NCI-H1436 treated with DMSO at 0.1 percent for 48 hours (cell line): ENCODE results near the gene PAQR3.
"Not testable (repeated sequence)": the region's sequence is repeated elsewhere in the genome, so short reads cannot be mapped to it uniquely, and the experiment has no call there.

ENCODE experiments used
- DNase-seq: peaks from one replicate; lab custom pipeline; 2025; lab: John Stamatoyannopoulos, UW

Gene PAQR3

DNA sequence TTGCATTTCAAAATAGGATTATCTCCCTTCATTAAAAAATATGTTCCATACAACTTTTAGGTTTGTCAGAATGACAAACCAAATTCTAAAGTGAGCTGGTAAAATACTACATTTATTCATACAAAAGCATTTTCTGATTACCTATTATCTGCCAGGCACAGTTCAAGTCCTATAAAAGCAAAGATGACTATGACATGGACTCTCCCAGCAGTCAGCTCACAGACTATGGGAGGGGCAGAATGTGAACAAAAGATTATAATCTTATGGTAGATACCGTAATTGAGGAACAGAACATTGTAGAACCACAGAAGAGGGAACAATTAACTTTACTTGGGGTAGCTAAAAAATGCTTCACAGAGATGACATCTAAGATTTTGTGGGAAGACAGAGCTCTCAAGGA, 12.4 kb downstream of the PAQR3 start:
- no peak for DNase-seq

DNA sequence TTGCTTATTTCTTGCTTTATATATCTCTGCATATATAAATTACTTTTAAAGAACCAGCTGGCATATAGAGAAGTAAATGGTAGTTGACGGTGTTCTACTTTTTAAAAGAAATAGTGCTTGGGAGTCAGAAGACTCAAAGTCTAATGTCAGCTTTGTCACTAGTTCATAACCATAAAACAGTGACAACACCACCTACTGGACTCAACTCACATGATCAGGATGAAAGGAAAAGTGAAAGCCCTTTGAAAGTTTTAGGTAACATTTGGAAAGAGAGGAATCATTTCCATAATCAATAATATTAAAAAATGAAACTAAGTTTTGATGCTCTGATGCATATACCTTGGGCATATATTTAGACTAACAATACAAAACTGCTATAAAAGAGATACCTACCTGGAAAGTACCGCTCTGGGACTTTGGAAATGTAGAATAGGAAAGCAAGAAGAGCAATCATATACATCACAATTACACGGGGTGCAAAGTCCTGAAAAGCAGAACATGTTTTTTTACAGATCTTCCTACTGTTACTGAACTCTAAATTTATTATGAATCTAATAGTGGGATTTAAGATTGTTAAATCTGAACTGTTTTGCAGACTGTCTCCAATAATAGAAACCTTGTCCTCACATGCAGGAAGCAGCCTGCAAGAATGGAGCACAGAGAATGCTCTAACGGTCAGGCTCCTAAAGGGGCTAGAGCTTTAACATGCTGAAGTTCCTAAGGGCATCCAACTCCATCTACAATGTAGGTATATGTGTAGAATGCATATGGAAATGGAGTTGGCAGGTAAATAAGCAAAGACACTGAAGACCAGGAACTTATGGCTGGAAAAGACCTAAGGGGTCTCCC, 15.6 kb downstream of the PAQR3 start:
- no peak for DNase-seq

DNA sequence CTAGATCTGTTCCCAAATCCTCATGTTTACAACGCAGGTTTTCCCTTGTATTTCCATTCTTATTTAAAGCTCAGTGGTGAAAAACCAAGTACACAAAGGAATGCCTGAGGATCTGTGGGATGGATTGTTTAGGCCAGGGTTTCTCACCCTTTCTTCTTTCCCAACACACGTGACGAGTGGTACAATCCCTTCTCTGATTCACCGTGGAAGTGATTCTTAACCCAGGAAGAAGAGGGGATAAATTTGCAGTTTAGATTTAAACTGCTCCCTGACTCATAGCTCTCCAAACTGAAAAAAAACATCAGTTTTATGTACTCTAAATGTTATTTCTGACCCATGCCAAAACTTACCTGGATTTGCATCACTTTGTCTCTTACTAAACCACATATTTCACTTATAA, 17.0 kb downstream of the PAQR3 start:
- DNase-seq, result no peak

DNA sequence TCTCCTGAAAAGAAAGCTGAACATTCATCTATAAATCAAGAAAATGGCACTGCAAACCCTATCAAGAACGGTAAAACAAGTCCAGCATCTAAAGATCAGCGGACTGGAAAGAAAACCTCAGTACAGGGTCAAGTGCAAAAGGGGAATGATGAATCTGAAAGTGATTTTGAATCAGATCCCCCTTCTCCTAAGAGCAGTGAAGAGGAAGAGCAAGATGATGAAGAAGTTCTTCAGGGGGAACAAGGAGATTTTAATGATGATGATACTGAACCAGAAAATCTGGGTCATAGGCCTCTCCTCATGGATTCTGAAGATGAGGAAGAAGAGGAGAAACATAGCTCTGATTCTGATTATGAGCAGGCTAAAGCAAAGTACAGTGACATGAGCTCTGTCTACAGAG, 28.6 kb downstream of the PAQR3 start:
- no peak for DNase-seq

DNA sequence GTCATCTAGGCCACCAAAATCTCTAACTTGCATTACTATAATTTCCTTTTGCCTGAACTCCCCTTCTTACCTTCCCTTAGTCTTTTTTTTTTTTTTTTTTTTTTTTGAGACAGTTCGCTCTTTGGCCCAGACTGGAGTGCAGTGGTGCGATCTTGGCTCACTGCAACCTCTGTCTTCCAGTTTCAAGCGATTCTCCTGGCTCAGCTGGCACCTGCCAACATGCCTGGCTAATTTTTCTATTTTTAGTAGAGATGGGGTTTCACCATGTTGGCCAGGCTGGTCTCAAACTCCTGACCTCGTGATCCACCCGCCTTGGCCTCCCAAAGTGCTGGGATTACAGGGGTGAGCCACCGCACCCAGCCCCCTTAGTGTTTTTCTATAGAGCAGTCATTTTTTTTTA, 30.3 kb downstream of the PAQR3 start:
- not testable (repeated sequence) for DNase-seq

DNA sequence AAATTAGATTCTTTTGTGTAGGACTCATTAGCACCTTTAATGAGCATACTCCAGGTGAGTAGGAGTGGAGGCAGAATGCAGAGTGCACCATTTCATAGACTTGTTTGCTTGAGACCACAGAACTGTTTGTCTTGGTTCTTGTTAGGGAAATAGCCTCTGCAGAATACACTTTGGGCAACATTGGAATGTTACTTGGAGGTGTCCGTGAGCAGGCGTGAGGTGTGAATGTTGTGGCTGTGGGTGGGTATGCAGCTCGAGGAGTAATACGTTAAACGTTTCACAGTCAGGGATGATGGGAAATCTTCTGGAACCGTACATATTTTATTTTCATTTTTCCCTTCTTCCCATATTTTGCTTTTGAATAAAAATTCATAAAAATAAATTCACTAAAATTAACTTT, 31.6 kb downstream of the PAQR3 start:
- no peak for DNase-seq

GRCh38 chr4:78904143-78904542, 35.1 kb downstream of the PAQR3 start:
- no peak for DNase-seq

GRCh38 chr4:78902298-78902697, 36.9 kb downstream of the PAQR3 start:
- no peak for DNase-seq

DNA sequence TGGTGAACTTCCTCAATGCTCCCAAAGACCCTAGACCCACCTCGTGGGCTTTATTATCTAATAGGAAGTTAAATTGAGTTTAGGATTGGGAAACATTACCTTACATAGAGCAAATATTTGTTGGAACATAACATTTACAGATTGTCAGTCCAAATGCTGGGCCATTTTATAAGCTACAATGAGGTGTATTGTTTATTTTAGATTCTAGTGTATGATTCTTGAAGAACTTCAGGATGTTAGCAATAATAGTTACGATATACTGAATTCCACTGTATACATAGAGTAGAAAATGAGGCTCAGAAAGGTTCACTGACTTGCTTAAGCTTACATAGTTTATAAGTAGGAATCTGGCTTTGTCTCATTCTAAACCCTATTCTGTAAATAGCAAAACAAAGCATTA, 37.4 kb downstream of the PAQR3 start:
- no peak for DNase-seq

DNA sequence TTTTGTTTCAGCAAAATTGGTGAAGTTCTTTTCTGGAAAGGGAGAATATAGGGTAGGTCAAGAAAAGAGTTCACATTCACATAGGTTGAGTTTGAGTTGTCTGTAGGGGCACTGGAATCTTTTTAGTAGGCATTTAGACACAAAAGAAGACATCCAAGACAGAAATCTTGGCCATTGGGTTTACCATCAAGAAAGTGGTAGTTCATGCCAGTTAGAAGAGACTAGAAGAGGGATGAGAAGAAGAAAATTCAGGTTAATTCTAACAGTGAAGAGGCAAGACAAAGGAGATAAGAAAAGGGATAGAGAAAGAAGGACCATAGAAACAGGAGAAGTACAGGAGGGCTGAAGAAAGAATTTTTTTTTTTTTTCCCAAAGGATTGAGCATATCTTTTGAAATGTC, 39.9 kb downstream of the PAQR3 start:
- DNase-seq, result no peak

DNA sequence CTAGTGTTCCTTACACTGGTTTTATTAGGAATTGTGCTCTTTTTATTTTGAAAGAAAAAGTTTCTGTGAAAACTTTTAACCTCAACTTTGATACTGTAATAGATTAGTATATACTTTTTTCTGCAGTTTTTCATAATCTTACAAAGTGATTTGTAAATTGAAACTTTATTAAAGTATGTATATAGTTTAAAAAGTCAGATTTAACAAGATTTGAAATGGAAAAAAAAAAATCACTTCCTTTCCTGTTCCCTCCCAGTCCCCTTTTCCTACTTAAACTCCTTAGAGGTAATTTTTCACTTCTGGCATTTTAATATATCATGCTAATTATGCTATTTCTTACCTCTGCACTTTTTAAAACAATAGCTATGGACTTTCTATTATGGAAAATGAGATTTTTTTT, 49.3 kb downstream of the PAQR3 start:
- DNase-seq, result no peak

DNA sequence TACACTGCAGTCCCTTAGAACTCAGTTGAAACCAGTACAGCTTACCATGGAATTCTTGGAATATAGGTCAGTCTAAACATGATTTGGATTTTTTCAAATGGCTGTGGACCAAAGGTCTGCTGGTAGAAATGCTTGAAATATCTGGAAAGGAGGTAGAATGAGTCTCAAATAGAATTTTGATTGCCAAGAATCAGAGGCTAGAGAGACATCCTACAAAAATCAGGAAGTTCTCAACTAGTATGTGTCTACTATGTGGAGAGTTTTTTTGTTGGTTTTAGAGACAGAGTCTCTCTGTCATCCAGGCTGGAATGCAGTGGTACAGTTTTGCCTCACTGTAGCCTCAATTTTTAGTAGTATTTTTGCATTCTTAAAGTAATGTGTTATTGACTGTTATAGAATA, 53.6 kb downstream of the PAQR3 start:
- no peak for DNase-seq

DNA sequence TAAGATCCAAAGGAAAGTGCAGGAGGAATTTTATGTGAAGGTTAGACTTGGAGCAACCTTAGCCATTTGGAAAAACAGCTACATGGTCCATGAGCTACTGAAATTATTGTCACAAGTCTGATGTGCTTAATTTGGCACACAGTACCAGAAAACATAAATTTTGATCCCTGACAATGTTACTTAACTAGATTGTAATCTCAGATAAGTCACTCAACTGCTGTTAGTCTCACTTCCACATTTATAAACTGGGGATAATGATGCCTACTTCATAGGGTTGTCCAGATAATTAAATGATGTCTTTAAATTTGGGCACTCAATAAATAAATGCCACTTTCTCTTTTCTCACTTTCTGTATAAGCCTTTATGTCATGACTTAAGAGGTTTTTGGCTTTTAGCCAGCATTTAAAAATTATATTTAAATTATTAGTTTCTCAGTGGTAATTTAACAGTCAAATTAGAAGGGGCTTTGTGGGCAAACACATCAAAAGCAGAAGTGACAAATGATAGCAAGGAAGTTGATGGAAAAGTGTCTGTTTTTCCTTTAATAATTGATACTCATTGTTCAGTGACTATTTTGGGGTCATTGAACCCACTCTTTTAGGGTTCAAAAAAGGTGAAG, 58.3 kb downstream of the PAQR3 start:
- DNase-seq, result no peak

DNA sequence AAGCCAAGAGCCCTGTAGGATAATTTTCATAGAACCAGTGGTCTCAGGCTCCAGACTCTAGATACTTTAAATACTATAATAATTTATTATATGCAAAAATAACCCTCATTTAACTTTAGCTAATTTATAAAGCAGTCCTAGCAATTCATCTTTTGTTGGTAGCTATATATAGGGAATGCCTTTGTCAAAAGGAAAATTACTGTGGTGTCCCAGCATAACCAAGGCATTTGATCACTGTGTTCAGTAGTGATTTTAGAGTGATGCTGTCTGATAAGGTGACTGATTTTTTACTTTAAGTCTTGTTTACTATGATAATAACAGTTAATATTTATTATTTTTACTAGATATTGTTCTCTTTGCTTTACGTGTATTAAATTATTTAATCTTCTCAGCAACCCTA, 61.2 kb downstream of the PAQR3 start:
- no peak for DNase-seq

- no peak for DNase-seq
Observed at GRCh38 chr4:78876568-78877320, 62.5 kb downstream of the PAQR3 start.

GRCh38 chr4:78870056-78870455, 69.2 kb downstream of the PAQR3 start:
- DNase-seq, result no peak

DNA sequence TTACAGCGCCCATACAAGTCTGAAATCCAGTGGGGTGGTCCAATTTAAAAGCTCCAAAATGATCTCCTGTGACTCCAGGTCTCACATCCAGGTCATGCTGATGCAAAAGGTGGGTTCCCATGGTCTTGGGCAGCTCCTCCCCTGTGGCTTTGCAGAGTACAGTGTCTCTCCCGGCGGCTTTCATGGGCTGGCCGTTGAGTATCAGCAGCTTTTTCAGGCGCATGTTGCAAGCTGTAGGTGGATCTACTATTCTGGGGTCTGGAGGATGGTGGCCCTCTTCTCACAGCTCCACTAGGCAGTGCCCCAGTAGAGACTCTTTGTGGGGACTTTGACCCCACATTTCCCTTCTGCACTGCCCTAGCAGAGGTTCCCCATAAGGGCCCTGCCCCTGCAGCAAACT, 70.5 kb downstream of the PAQR3 start:
- DNase-seq, result not testable (repeated sequence)

- no peak for DNase-seq
Observed at GRCh38 chr4:78865451-78865850, 73.8 kb downstream of the PAQR3 start.

GRCh38 chr4:78864405-78865024, 74.7 kb downstream of the PAQR3 start:
- peak; percentile 44 for DNase-seq

DNA sequence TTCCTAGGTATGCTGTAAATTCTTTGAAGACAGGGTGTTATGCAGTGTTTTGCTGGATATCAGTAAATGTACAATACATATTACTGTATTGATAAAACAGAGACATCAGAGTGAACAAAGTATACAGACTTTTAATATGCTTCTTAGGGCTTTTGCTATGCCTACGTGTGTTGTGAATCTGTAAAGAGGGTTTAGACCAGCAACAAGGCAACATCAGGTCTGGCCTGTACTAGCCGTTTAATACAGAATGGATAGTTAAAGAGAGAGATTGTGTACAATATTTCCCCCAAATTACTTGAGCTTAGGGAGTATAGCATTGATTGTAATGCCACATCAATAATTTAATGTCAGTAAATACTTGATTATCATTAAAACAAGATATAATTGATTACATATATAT, 75.2 kb downstream of the PAQR3 start:
- DNase-seq, result no peak

DNA sequence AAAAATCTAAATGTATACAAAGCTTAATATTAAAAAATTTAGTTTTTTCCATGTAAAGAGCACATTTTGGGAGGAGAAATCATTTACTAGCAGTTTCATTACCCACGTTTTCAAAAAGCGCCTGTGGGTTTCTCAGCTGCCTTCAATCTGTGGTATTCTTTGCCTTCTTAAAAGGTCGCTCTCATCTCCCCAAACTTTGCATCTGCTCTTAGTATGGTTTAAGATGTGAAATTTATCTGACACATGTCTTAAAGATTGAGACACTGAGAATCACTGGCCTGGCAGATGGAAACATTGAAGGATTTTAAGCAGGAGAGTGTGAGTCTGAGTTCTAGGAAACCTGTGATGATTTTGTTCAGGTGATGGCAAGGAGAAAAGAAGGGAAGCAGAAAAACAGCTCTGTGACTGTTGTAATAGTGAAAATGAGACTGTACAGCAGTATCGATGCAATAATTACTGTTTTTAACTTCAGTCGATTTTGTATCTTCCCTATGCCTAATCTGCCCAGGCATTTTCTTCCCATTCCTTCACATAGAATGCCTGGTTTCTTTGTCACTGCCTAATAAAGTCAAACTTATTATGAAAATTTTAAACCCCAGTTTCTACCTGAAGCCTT, 75.9 kb downstream of the PAQR3 start:
- DNase-seq, result no peak

GRCh38 chr4:78862314-78862737, 76.9 kb downstream of the PAQR3 start:
- no peak for DNase-seq
